Trophoblast cell (in vitro differentiated cells and primary cell): ENCODE measurements around the gene ACP5.

ENCODE experiments used
- DNase-seq, 2 donors: peaks; one replicate each; pipeline ENCODE4 v3.0.0-alpha.2; 2016
- H2AFZ ChIP-seq: 2 replicates; pipeline ENCODE4 v1.6.1; 2013; ENCODE audit warnings: low read length, moderate library complexity, mild to moderate bottlenecking; ENCODE audit not compliant: insufficient read depth, poor library complexity
- H2AK5ac ChIP-seq: 2 replicates; pipeline ENCODE4 v1.6.1; 2013; ENCODE audit warnings: mild to moderate bottlenecking, low read length
- H2BK120ac ChIP-seq: 2 replicates; pipeline ENCODE4 v1.6.1; 2013; ENCODE audit warnings: low read length, mild to moderate bottlenecking, moderate library complexity; ENCODE audit not compliant: insufficient read depth, poor library complexity
- H2BK12ac ChIP-seq: 2 replicates; pipeline ENCODE4 v1.6.1; 2013; ENCODE audit warnings: mild to moderate bottlenecking, low read length, moderate library complexity
- H2BK5ac ChIP-seq: 2 replicates; pipeline ENCODE4 v1.6.1; 2013; ENCODE audit warnings: low read length, low read depth, moderate library complexity, mild to moderate bottlenecking; ENCODE audit not compliant: poor library complexity
- H3K14ac ChIP-seq: 2 replicates; pipeline ENCODE4 v1.6.1; 2013; ENCODE audit warnings: mild to moderate bottlenecking, low read length
- H3K18ac ChIP-seq: 2 replicates; pipeline ENCODE4 v1.6.1; 2013; ENCODE audit warnings: mild to moderate bottlenecking, low read length
- H3K23ac ChIP-seq: 2 replicates; pipeline ENCODE4 v1.6.1; 2013; ENCODE audit warnings: low read length
- H3K27ac ChIP-seq: 2 replicates; pipeline ENCODE4 v1.5.1; 2013; ENCODE audit warnings: low read depth, mild to moderate bottlenecking, inconsistent platforms, low read length, moderate library complexity
- H3K27me3 ChIP-seq: 2 replicates; pipeline ENCODE4 v1.6.1; 2013; ENCODE audit warnings: inconsistent platforms, mild to moderate bottlenecking, low read length, moderate library complexity; ENCODE audit not compliant: insufficient read depth
- H3K36me3 ChIP-seq, 2 experiments: 1 replicate in 1 of 2; 2 replicates in 1 of 2; pipeline ENCODE4 v1.6.1; 2013; ENCODE audit warnings: low read length in 2 of 2, mild to moderate bottlenecking in 2 of 2, moderate library complexity in 1 of 2; ENCODE audit not compliant: insufficient read depth in 2 of 2, control insufficient read depth in 1 of 2
- H3K4ac ChIP-seq: 2 replicates; pipeline ENCODE4 v1.6.1; 2013; ENCODE audit warnings: low read depth, mild to moderate bottlenecking, low read length, moderate library complexity
- H3K4me1 ChIP-seq, 2 experiments: 1 replicate in 1 of 2; 2 replicates in 1 of 2; pipeline ENCODE4 v1.6.1; 2013; ENCODE audit warnings: low read length in 2 of 2, mild to moderate bottlenecking in 2 of 2, moderate library complexity in 1 of 2; ENCODE audit not compliant: insufficient read depth in 2 of 2, control insufficient read depth in 1 of 2
- H3K4me2 ChIP-seq: 2 replicates; pipeline ENCODE4 v1.6.1; 2013; ENCODE audit warnings: inconsistent platforms, mild to moderate bottlenecking, low read length, moderate library complexity
- H3K4me3 ChIP-seq: 2 replicates; pipeline ENCODE4 v1.5.1; 2013; ENCODE audit warnings: mild to moderate bottlenecking, low read depth, low read length, inconsistent platforms
- H3K79me1 ChIP-seq: one replicate; pipeline ENCODE4 v1.6.1; 2013; ENCODE audit warnings: low read length
- H3K79me2 ChIP-seq: 2 replicates; pipeline ENCODE4 v1.6.1; 2013; ENCODE audit warnings: low read length, mild to moderate bottlenecking; ENCODE audit not compliant: control insufficient read depth, insufficient read depth, poor library complexity
- H3K9ac ChIP-seq: 2 replicates; pipeline ENCODE4 v1.6.1; 2013; ENCODE audit warnings: mild to moderate bottlenecking, low read length
- H3K9me3 ChIP-seq: 2 replicates; pipeline ENCODE4 v1.6.1; 2013; ENCODE audit warnings: low read depth, mild to moderate bottlenecking, control low read depth, inconsistent platforms, low read length; ENCODE audit not compliant: insufficient read depth
- H4K12ac ChIP-seq: 2 replicates; pipeline ENCODE4 v1.6.1; 2013; ENCODE audit warnings: low read depth, mild to moderate bottlenecking, low read length, moderate library complexity
- H4K8ac ChIP-seq: 2 replicates; pipeline ENCODE4 v1.6.1; 2013; ENCODE audit warnings: low read depth, mild to moderate bottlenecking, low read length, moderate library complexity
- H4K91ac ChIP-seq: one replicate; pipeline ENCODE4 v1.6.1; 2013; ENCODE audit warnings: low read depth, mild to moderate bottlenecking, low read length, moderate library complexity
- WGBS: extraction: QIAGEN DNeasy Blood & Tissue Kit; methylation state at CpG from one replicate; pipeline ENCODE4 v1.1.7; 2013; ENCODE audit warnings: missing lambda C conversion rate; ENCODE audit not compliant: insufficient read length, insufficient coverage; ENCODE audit errors: extremely low coverage; 5-methylcytosine and 5-hydroxymethylcytosine counted together

ACP5 gene

DNA sequence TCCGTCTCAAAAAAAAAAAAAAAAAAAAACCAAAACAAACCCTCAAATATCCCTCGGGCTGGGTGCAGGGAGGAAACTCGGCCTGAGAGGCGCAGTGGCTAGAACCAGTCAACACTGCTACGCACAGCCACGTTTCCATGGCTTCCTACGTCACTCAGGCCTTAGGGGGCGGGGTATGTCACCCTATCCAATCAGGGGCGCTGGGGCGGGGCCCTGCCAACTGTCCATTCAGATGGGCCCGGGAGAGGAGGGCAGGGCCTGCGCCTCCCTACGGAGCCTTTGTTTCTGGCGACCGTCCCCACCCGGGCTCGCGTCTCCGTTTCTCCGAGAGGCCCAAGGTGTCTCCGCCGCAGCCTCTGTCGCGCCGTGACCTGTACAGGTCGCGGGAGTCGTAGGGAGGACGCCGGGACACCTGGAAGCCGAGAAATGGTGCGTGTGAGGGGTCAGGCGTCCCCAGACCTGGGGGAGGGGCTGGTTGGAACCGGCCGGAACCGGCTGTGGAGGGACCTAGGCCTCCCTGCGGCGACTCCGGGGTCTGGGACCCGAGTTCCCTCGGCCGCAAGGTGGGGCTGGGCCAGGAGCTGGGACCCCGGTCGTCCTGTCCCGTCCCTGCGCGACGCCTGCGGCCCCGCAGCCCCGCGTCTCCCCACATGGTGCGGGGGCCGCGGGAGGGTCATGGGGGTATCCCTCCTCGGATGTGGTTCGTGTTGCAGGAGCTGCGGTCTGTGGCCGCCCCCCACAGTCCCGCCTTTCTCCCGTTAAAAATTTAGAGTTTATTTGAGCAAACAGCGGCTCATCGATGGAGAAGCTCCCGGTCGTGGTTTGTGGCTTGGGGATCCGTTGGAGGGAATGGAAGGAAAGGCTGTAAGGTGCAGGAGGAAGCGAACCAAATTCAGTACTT lies 20.0 kb upstream of the ACP5 start, which contains the start of gene ZNF627:
ZNF627 (plus strand) TSS at position 282 of the 901 bp plus-strand sequence; CDS start at position 427, 145 bp downstream.
- peaks cover 7% of the 10 kb centered on the region for H3K79me1 ChIP-seq
- peak; percentile 99 for DNase-seq
- H3K4me2 ChIP-seq: peak within 1 kb of the TSS; percentile 71
- peaks cover 4 to 8% of the 10 kb centered on the region in 2 experiments for H3K4me1 ChIP-seq
- peak within 1 kb of the TSS; percentile 99 for H3K14ac ChIP-seq
- peaks cover 21% of the 10 kb centered on the region for H3K79me2 ChIP-seq
- H3K4ac ChIP-seq: peak within 1 kb of the TSS; percentile 96
- H2AK5ac ChIP-seq: peak within 1 kb of the TSS; percentile 96
- H4K91ac ChIP-seq: peak within 1 kb of the TSS; percentile 97
- H2BK5ac ChIP-seq: peak within 1 kb of the TSS; percentile 98
- peak within 1 kb of the TSS; percentile 96 for H2BK120ac ChIP-seq
- H3K18ac ChIP-seq: peak within 1 kb of the TSS; percentile 99
- H3K9ac ChIP-seq: peak within 1 kb of the TSS; percentile 97
- H3K4me3 ChIP-seq: peak within 1 kb of the TSS; percentile 95
- peak within 1 kb of the TSS; percentile 100 for H4K8ac ChIP-seq
- H2BK12ac ChIP-seq: peak within 1 kb of the TSS; percentile 51
- H3K27me3 ChIP-seq: no peaks in the 10 kb centered on the region
- peak within 1 kb of the TSS; percentile 100 for H4K12ac ChIP-seq
- no peaks in the 10 kb centered on the region for H3K9me3 ChIP-seq
- no CpG with 5 or more reads among the region's 67 CpGs for WGBS
- H3K23ac ChIP-seq: no peak within 1 kb of the TSS
- H3K36me3 ChIP-seq: peaks cover 7 to 8% of the 10 kb centered on the region in 2 experiments
- H2AFZ ChIP-seq: peak within 1 kb of the TSS; percentile 72
- H3K27ac ChIP-seq: peak within 1 kb of the TSS; percentile 92

DNA sequence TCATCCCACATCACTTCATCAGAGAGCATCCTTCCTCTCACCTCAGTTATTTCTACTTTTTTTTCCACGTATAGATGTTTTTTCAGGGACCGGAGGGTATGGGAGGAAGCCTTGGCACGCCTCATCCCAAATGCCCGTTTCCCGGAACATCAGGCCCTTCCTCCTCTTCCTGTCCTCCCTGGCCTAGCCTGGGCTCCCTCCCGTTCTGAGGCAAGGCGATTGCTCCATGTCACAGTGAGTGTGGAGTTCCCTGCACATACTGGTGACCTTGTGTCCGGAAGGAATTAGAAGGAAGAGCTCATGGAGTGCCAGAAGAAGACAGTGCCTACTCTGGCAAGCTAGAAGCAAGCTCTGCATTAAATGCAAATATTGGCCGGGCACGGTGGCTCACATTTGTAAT lies 18.7 kb upstream of the ACP5 start:
- Histone ChIP-seq H2BK120ac (no peak overlapping the region), H3K27ac (no peak overlapping the region), H3K27me3 (no peaks in the 10 kb centered on the region), H4K8ac (peak overlapping the region; percentile 32), H3K23ac (no peak overlapping the region), H3K9me3 (no peaks in the 10 kb centered on the region), H2AK5ac (peak overlapping the region; percentile 9), H2BK12ac (no peak overlapping the region), H3K79me1 (peaks cover 7% of the 10 kb centered on the region), H3K18ac (no peak overlapping the region), H3K4me2 (no peak overlapping the region), H3K4me3 (no peak overlapping the region), H3K79me2 (peaks cover 17% of the 10 kb centered on the region), H4K91ac (no peak overlapping the region), H3K4ac (no peak overlapping the region), H3K4me1 (peaks cover 4 to 8% of the 10 kb centered on the region in 2 experiments), H3K9ac (peak overlapping the region; percentile 3), H2AFZ (peak overlapping the region; percentile 3), H3K36me3 (peaks cover 5 to 8% of the 10 kb centered on the region in 2 experiments), H3K14ac (no peak overlapping the region), H2BK5ac (no peak overlapping the region), H4K12ac (no peak overlapping the region)
- WGBS: no CpG with 5 or more reads among the region's 10 CpGs
- DNase-seq: no peak

DNA sequence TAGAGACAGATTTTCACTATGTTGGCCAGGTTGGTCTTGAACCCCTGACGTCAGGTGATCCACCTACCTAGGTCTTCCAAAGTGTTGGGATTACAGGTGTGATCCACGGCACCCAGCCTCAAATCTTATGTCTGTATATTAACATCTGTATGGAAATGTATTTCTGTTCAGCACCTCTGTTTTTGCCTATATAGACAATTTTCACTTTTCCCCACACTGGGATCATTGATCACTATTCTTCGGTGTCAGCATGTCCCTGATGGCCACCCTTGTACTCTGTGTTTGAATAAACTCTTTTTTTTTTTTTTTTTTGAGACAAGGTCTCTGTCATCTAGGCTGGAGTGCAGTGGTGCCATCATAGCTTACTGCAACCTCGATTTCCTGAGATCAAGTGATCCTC lies 16.6 kb upstream of the ACP5 start:
- H3K79me2 ChIP-seq: peaks cover 11% of the 10 kb centered on the region
- H2BK12ac ChIP-seq: no peak overlapping the region
- no peak overlapping the region for H3K18ac ChIP-seq
- H3K36me3 ChIP-seq: peaks cover 4% of the 10 kb centered on the region in 2 experiments
- peaks cover 2% of the 10 kb centered on the region in 2 experiments for H3K4me1 ChIP-seq
- H4K8ac ChIP-seq: no peak overlapping the region
- H3K9ac ChIP-seq: no peak overlapping the region
- DNase-seq: no peak
- no peak overlapping the region for H4K12ac ChIP-seq
- no peak overlapping the region for H2BK120ac ChIP-seq
- no peak overlapping the region for H3K23ac ChIP-seq
- no CpG with 5 or more reads among the region's 4 CpGs for WGBS
- no peak overlapping the region for H3K4me2 ChIP-seq
- H3K27ac ChIP-seq: no peak overlapping the region
- no peak overlapping the region for H4K91ac ChIP-seq
- H3K4me3 ChIP-seq: no peak overlapping the region
- no peaks in the 10 kb centered on the region for H3K27me3 ChIP-seq
- H2AK5ac ChIP-seq: no peak overlapping the region
- H3K79me1 ChIP-seq: peaks cover 7% of the 10 kb centered on the region
- no peak overlapping the region for H3K4ac ChIP-seq
- no peak overlapping the region for H2BK5ac ChIP-seq
- no peak overlapping the region for H2AFZ ChIP-seq
- no peak overlapping the region for H3K14ac ChIP-seq
- H3K9me3 ChIP-seq: no peaks in the 10 kb centered on the region

DNA sequence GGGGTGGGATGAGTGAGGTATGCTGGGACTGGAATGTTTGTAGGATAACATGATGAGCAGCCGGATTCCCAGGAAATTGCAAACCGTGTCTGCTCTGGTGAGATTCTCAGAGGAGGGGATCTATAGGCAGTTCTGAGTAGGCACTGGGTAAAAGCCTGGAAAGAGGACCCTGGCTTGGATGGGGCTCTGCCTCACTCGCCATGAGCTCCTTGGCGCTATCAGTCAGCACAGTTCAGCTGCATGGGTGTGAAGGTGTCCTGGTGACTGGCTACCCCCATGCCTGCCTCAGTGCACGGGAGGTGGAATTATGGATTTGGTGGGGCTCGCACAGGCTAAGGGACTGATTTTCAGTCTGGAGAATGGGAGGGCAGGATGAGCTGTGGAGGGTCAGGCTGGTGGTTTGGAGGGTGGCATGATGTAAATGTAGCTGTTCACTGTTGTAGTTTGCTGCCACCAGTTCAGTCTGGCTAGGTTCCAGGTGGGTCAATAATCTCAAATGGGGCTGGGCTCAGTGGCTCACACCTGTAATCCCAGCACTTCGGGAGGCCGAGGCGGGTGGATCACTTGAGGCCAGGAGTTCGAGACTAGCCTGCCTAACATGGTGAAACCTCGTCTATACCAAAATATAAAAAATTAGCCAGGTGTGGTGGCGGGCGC lies 10.7 kb upstream of the ACP5 start:
- no peak overlapping the region for H3K4me3 ChIP-seq
- no peaks in the 10 kb centered on the region for H3K36me3 ChIP-seq
- no peak overlapping the region for H2BK12ac ChIP-seq
- H3K18ac ChIP-seq: no peak overlapping the region
- H4K91ac ChIP-seq: no peak overlapping the region
- no peak overlapping the region for H3K14ac ChIP-seq
- H2BK120ac ChIP-seq: no peak overlapping the region
- H4K8ac ChIP-seq: no peak overlapping the region
- H3K9ac ChIP-seq: no peak overlapping the region
- no peak overlapping the region for H3K4me2 ChIP-seq
- H3K4ac ChIP-seq: no peak overlapping the region
- H3K79me2 ChIP-seq: no peaks in the 10 kb centered on the region
- DNase-seq: no peak
- no peak overlapping the region for H4K12ac ChIP-seq
- no peaks in the 10 kb centered on the region for H3K9me3 ChIP-seq
- no peaks in the 10 kb centered on the region for H3K4me1 ChIP-seq
- no peaks in the 10 kb centered on the region for H3K79me1 ChIP-seq
- WGBS: no CpG with 5 or more reads among the region's 13 CpGs
- no peak overlapping the region for H3K27ac ChIP-seq
- no peak overlapping the region for H2AK5ac ChIP-seq
- no peaks in the 10 kb centered on the region for H3K27me3 ChIP-seq
- no peak overlapping the region for H3K23ac ChIP-seq
- no peak overlapping the region for H2BK5ac ChIP-seq
- no peak overlapping the region for H2AFZ ChIP-seq
